Liver (tissue), 9 donors: ENCODE data around the gene GALNT14. TPM values are rescaled to one million over a fixed set of nuclear protein-coding genes. Genes with fewer than 3 reads are reported as not detected.

Experiments
- DNase-seq: peaks from one replicate; pipeline ENCODE4 v3.0.0-alpha.2; 2017; ENCODE audit warnings: low spot score
- H3K27ac ChIP-seq, 2 donors: one replicate each; pipeline ENCODE4 v1.7.0; 2013; ENCODE audit warnings: inconsistent platforms in 2 of 2, low read length in 2 of 2, control low read depth in 1 of 2, low read depth in 1 of 2, mild to moderate bottlenecking in 1 of 2
- H3K27me3 ChIP-seq, 4 donors: one replicate each; pipeline versions ENCODE4 v1.6.1 to v1.7.0; 2013; ENCODE audit warnings: low read length in 3 of 4, inconsistent platforms in 1 of 4, mild to moderate bottlenecking in 1 of 4, moderate library complexity in 1 of 4; ENCODE audit not compliant: control insufficient read depth in 4 of 4, insufficient read depth in 4 of 4
- H3K36me3 ChIP-seq, 4 donors: one replicate each; pipeline versions ENCODE4 v1.6.1 to v1.7.0; 2013; ENCODE audit warnings: low read length in 3 of 4, mild to moderate bottlenecking in 3 of 4, low read depth in 1 of 4, moderate library complexity in 1 of 4; ENCODE audit not compliant: control insufficient read depth in 4 of 4, insufficient read depth in 3 of 4
- H3K4me1 ChIP-seq, 4 donors: one replicate each; pipeline versions ENCODE4 v1.6.1 to v1.7.0; 2013; ENCODE audit warnings: low read length in 3 of 4, mild to moderate bottlenecking in 3 of 4, moderate library complexity in 1 of 4; ENCODE audit not compliant: control insufficient read depth in 4 of 4, insufficient read depth in 4 of 4
- H3K4me3 ChIP-seq, 3 donors: one replicate each; pipeline versions ENCODE4 v1.6.1 to v1.7.0; 2013; ENCODE audit warnings: low read length in 3 of 3, control low read depth in 1 of 3, low read depth in 1 of 3, mild to moderate bottlenecking in 1 of 3
- H3K9ac ChIP-seq, 2 donors: one replicate each; pipeline ENCODE4 v1.7.0; 2013; ENCODE audit warnings: low read length in 2 of 2, mild to moderate bottlenecking in 2 of 2, moderate library complexity in 2 of 2, control low read depth in 1 of 2, low read depth in 1 of 2
- H3K9me3 ChIP-seq, 4 donors: one replicate each; pipeline versions ENCODE4 v1.6.1 to v1.7.0; 2013; ENCODE audit warnings: low read length in 3 of 4; ENCODE audit not compliant: control insufficient read depth in 4 of 4
- ATF3 ChIP-seq: IDR thresholded peaks from 2 replicates; pipeline ENCODE4 v1.6.1; 2016; ENCODE audit warnings: antibody characterized with exemption
- CTCF ChIP-seq: fragments of 150-350 bp; IDR thresholded peaks from 2 replicates; pipeline ENCODE4 v1.5.1; 2017; ENCODE audit warnings: improper control_type of control experiment, low read depth, low read length; ENCODE audit not compliant: missing input control
- EGR1 ChIP-seq, 2 donors: IDR thresholded peaks; 2 replicates each; pipeline ENCODE4 v1.6.1; 2016 to 2018; ENCODE audit warnings: antibody characterized with exemption in 2 of 2, low read depth in 2 of 2
- FOXA1 ChIP-seq: IDR thresholded peaks from 2 replicates; pipeline ENCODE4 v1.6.1; 2016; ENCODE audit warnings: antibody characterized with exemption
- FOXA2 ChIP-seq: IDR thresholded peaks from 2 replicates; pipeline ENCODE4 v1.6.1; 2016; ENCODE audit warnings: antibody characterized with exemption
- GABPA ChIP-seq, 2 donors: IDR thresholded peaks in 1 of 2; conservative IDR thresholded peaks in 1 of 2; 2 replicates each; pipeline ENCODE4 v1.6.1; 2016; ENCODE audit warnings: antibody characterized with exemption in 2 of 2, mild to moderate bottlenecking in 1 of 2, moderate library complexity in 1 of 2
- HNF4A ChIP-seq, 2 donors: conservative IDR thresholded peaks; 2 replicates each; pipeline ENCODE4 v1.6.1; 2016; ENCODE audit warnings: antibody characterized with exemption in 2 of 2, mild to moderate bottlenecking in 2 of 2
- HNF4G ChIP-seq: IDR thresholded peaks from 2 replicates; pipeline ENCODE4 v1.6.1; 2016; ENCODE audit warnings: antibody characterized with exemption
- JUND ChIP-seq, 2 donors: IDR thresholded peaks; 2 replicates each; pipeline ENCODE4 v1.6.1; 2016; ENCODE audit warnings: antibody characterized with exemption in 2 of 2
- MAX ChIP-seq: IDR thresholded peaks from 2 replicates; pipeline ENCODE4 v1.6.1; 2016; ENCODE audit warnings: antibody characterized with exemption
- NR2F2 ChIP-seq: IDR thresholded peaks from 2 replicates; pipeline ENCODE4 v1.6.1; 2016; ENCODE audit warnings: antibody characterized with exemption
- RAD21 ChIP-seq, 2 donors: IDR thresholded peaks; 2 replicates each; pipeline ENCODE4 v1.6.1; 2016; ENCODE audit warnings: antibody characterized with exemption in 2 of 2, mild to moderate bottlenecking in 2 of 2
- REST ChIP-seq: IDR thresholded peaks from 2 replicates; pipeline ENCODE4 v1.6.1; 2016; ENCODE audit warnings: antibody characterized with exemption, mild to moderate bottlenecking
- RXRA ChIP-seq, 2 donors: IDR thresholded peaks; 2 replicates each; pipeline ENCODE4 v1.6.1; 2017 to 2018; ENCODE audit warnings: antibody characterized with exemption in 2 of 2, mild to moderate bottlenecking in 1 of 2
- SP1 ChIP-seq: IDR thresholded peaks from 2 replicates; pipeline ENCODE4 v1.6.1; 2018; ENCODE audit warnings: antibody characterized with exemption, mild to moderate bottlenecking
- TAF1 ChIP-seq: conservative IDR thresholded peaks from 2 replicates; pipeline ENCODE4 v1.6.1; 2016; ENCODE audit warnings: antibody characterized with exemption, mild to moderate bottlenecking
- YY1 ChIP-seq: IDR thresholded peaks from 2 replicates; pipeline ENCODE4 v1.6.1; 2016; ENCODE audit warnings: antibody characterized with exemption, mild to moderate bottlenecking
- ZBTB33 ChIP-seq: IDR thresholded peaks from 2 replicates; pipeline ENCODE4 v1.6.1; 2016; ENCODE audit warnings: antibody characterized with exemption
- WGBS: extraction: QIAGEN DNeasy Blood & Tissue Kit; methylation state at CpG from one replicate; pipeline ENCODE4 v1.1.7; 2013; 5-methylcytosine and 5-hydroxymethylcytosine counted together
- polyA plus RNA-seq, 2 donors: library from polyadenylated mRNA; stranded (reverse) in 1 of 2; unstranded in 1 of 2; fragments of 200-250 nt in 1 of 2; fragments of >200 nt in 1 of 2; fragmentation: Nextera tagmentation in 1 of 2; extraction: Ambion mirVana in 1 of 2; gene quantifications; one replicate each; pipeline versions ENCODE4 v1.2.1 to v1.2.3, GENCODE V29; 2013 to 2015
- total RNA-seq, 2 donors: library from RNA; depleted of rRNA; stranded (reverse); fragments of >200 nt; gene quantifications; one replicate each; pipeline ENCODE4 v1.2.3, GENCODE V29; 2014
- donor health status: healthy.
- donor health status: healthy.
- donor health status: healthy.
- donor health status: healthy.
- donor health status: healthy.

The GALNT14 gene
- total and polyA plus RNA-seq, 4 donors = 0.86 to 2.0 (median 1.5) TPM

- TF ChIP-seq REST = no peak
- TF ChIP-seq TAF1 = no peak
- TF ChIP-seq JUND (IDR thresholded peaks at IDR 0.05) = no peak
- TF ChIP-seq HNF4A (conservative IDR thresholded peaks at IDR 0.05) = no peak
- no peak for TF ChIP-seq ATF3
Observed at GRCh38 chr2:30968660-30969397, 169.4 kb downstream of the GALNT14 start (continued).

- DNase-seq = no peak
- H3K27me3 ChIP-seq = no peaks in the 10 kb centered on the region
- H3K4me1 ChIP-seq = no peaks in the 10 kb centered on the region
- no peak overlapping the region for H3K4me3 ChIP-seq
- WGBS = 95% methylated on average over 4 of the region's 4 CpGs
- H3K36me3 ChIP-seq = no peaks in the 10 kb centered on the region
- H3K9ac ChIP-seq = no peak overlapping the region
- no peak overlapping the region for H3K27ac ChIP-seq
- TF ChIP-seq TAF1 (no peak), ATF3 (no peak), RAD21 (IDR thresholded peaks at IDR 0.05) (no peak), MAX (no peak), HNF4A (conservative IDR thresholded peaks at IDR 0.05) (no peak), ZBTB33 (no peak), CTCF (no peak), RXRA (IDR thresholded peaks at IDR 0.05) (no peak), JUND (IDR thresholded peaks at IDR 0.05) (no peak), GABPA (IDR thresholded peaks at IDR 0.05 in 1 of 2, conservative IDR thresholded peaks at IDR 0.05 in 1 of 2) (no peak), SP1 (no peak), EGR1 (IDR thresholded peaks at IDR 0.05; ENCODE audit: low read depth in 2 of 2) (no peak), YY1 (no peak), FOXA2 (no peak), REST (no peak), HNF4G (no peak), FOXA1 (no peak), NR2F2 (no peak)
- no peaks in the 10 kb centered on the region for H3K9me3 ChIP-seq
Observed at GRCh38 chr2:30966786-30967185, 171.5 kb downstream of the GALNT14 start.
